HepG2 (cell line): ENCODE measurements around the gene FAH. TPM values are rescaled to one million over a fixed set of nuclear protein-coding genes. Genes with fewer than 3 reads are reported as not detected.

ENCODE experiments used
- BRF2 ChIP-seq: sonication (generic); formaldehyde crosslinking; IDR thresholded peaks from 2 replicates; pipeline ENCODE4 v1.8.1; 2022; ENCODE audit warnings: mild to moderate bottlenecking, missing genetic modification reagents
- ERF ChIP-seq: IDR thresholded peaks from 2 replicates; pipeline ENCODE4 v1.6.1; 2018; ENCODE audit warnings: missing biosample characterization, missing genetic modification reagents
- EZH2 ChIP-seq: conservative IDR thresholded peaks from 2 replicates; pipeline ENCODE4 v1.6.1; 2012; ENCODE audit warnings: mild to moderate bottlenecking, low read depth, low read length, moderate library complexity
- FOXO1 ChIP-seq: sonication (generic); formaldehyde crosslinking; IDR thresholded peaks from 2 replicates; pipeline ENCODE4 v1.4.0; 2020; ENCODE audit warnings: missing genetic modification reagents
- GTF3A ChIP-seq: sonication (generic); formaldehyde crosslinking; conservative IDR thresholded peaks from 2 replicates; pipeline ENCODE4 v1.4.0; 2020; ENCODE audit warnings: mild to moderate bottlenecking, missing genetic modification reagents
- HDAC2 ChIP-seq: sonication (generic); formaldehyde crosslinking; IDR thresholded peaks from 2 replicates; pipeline ENCODE4 v1.4.0; 2020; ENCODE audit warnings: missing genetic modification reagents
- MAF1 ChIP-seq: sonication (generic); formaldehyde crosslinking; IDR thresholded peaks from 2 replicates; pipeline ENCODE4 v1.5.0; 2020; ENCODE audit warnings: missing genetic modification reagents, borderline replicate concordance
- MAZ ChIP-seq, 2 experiments: sonication (generic) in 1 of 2; formaldehyde crosslinking in 1 of 2; IDR thresholded peaks; 2 replicates each; pipeline versions ENCODE4 v1.5.0 to v1.6.1; 2012 to 2020; ENCODE audit warnings: low read depth in 2 of 2, mild to moderate bottlenecking in 2 of 2, borderline replicate concordance in 1 of 2, improper control_type of control experiment in 1 of 2, low read length in 1 of 2, missing genetic modification reagents in 1 of 2, moderate library complexity in 1 of 2
- MEF2D ChIP-seq: sonication (generic); formaldehyde crosslinking; IDR thresholded peaks from 2 replicates; pipeline ENCODE4 v1.5.1; 2020; ENCODE audit warnings: mild to moderate bottlenecking, missing genetic modification reagents
- PHF20 ChIP-seq: sonication (generic); formaldehyde crosslinking; IDR thresholded peaks from 2 replicates; pipeline ENCODE4 v1.5.0; 2020; ENCODE audit warnings: mild to moderate bottlenecking, missing genetic modification reagents
- PRPF4 ChIP-seq: fragments of 200-400 bp; formaldehyde crosslinking; IDR thresholded peaks from 2 replicates; pipeline ENCODE4 v1.6.1; 2016; ENCODE audit warnings: low read length, low read depth; ENCODE audit not compliant: poor library complexity, severe bottlenecking
- RFX5 ChIP-seq: IDR thresholded peaks from 2 replicates; pipeline ENCODE4 v1.6.1; 2011; ENCODE audit warnings: low read depth, low read length, improper control_type of control experiment
- SAP130 ChIP-seq: IDR thresholded peaks from 2 replicates; pipeline ENCODE4 v1.6.1; 2016; ENCODE audit warnings: low read depth
- TERF1 ChIP-seq: sonication (generic); formaldehyde crosslinking; IDR thresholded peaks from 2 replicates; pipeline ENCODE4 v1.8.0; 2022; ENCODE audit warnings: mild to moderate bottlenecking, missing genetic modification reagents, moderate library complexity
- ZBTB20 ChIP-seq: sonication (generic); formaldehyde crosslinking; IDR thresholded peaks from 2 replicates; pipeline ENCODE4 v1.8.1; 2023; ENCODE audit warnings: missing genetic modification reagents, low read depth, mild to moderate bottlenecking, borderline replicate concordance
- ZBTB26 ChIP-seq: IDR thresholded peaks from 2 replicates; pipeline ENCODE4 v1.6.1; 2016; ENCODE audit warnings: missing compliant biosample characterization, missing genetic modification reagents, borderline replicate concordance
- ZBTB37 ChIP-seq: sonication (generic); formaldehyde crosslinking; IDR thresholded peaks from 2 replicates; pipeline ENCODE4 v1.4.0; 2020; ENCODE audit warnings: mild to moderate bottlenecking, missing genetic modification reagents
- ZFP37 ChIP-seq: sonication (generic); formaldehyde crosslinking; IDR thresholded peaks from 2 replicates; pipeline ENCODE4 v1.4.0; 2020; ENCODE audit warnings: missing genetic modification reagents, borderline replicate concordance
- ZFYVE20 ChIP-seq: sonication (generic); formaldehyde crosslinking; IDR thresholded peaks from 2 replicates; pipeline ENCODE4 v1.8.0; 2023; ENCODE audit warnings: low read depth, mild to moderate bottlenecking, moderate library complexity, missing genetic modification reagents, borderline replicate concordance
- ZNF34 ChIP-seq: sonication (generic); formaldehyde crosslinking; IDR thresholded peaks from 2 replicates; pipeline ENCODE4 v1.4.0; 2020; ENCODE audit warnings: mild to moderate bottlenecking, missing genetic modification reagents, borderline replicate concordance
- ZNF556 ChIP-seq: sonication (generic); formaldehyde crosslinking; IDR thresholded peaks from 2 replicates; pipeline ENCODE4 v1.4.0; 2020; ENCODE audit warnings: mild to moderate bottlenecking, missing genetic modification reagents, borderline replicate concordance
- ZNF557 ChIP-seq: sonication (generic); formaldehyde crosslinking; IDR thresholded peaks from 2 replicates; pipeline ENCODE4 v1.4.0; 2020; ENCODE audit warnings: missing genetic modification reagents
- ZNF670 ChIP-seq: sonication (generic); formaldehyde crosslinking; IDR thresholded peaks from 2 replicates; pipeline ENCODE4 v1.8.0; 2022; ENCODE audit warnings: mild to moderate bottlenecking, missing genetic modification reagents, borderline replicate concordance
- ZNF740 ChIP-seq: sonication (generic); formaldehyde crosslinking; IDR thresholded peaks from 2 replicates; pipeline ENCODE4 v1.4.0; 2020; ENCODE audit warnings: missing genetic modification reagents
- ZNF776 ChIP-seq: sonication (generic); formaldehyde crosslinking; IDR thresholded peaks from 2 replicates; pipeline ENCODE4 v1.4.0; 2020; ENCODE audit warnings: mild to moderate bottlenecking, missing genetic modification reagents
- polyA plus RNA-seq, 8 experiments: library from polyadenylated mRNA; depleted of rRNA in 3 of 8; stranded (reverse) in 7 of 8; unstranded in 1 of 8; fragments of >200 nt; fragmentation: Illumina TruSeq in 4 of 8; extraction: Trizol in 4 of 8; gene quantifications; 2 replicates each; pipeline versions ENCODE4 v1.2.1 to v1.2.3, GENCODE V29; 2011 to 2016; ENCODE audit warnings: low read depth in 4 of 8, missing spikeins in 1 of 8, mixed read lengths in 1 of 8; ENCODE audit not compliant: insufficient read depth in 1 of 8
- total RNA-seq, 5 experiments: library from RNA; depleted of rRNA; stranded (reverse); fragments of >200 nt; fragmentation: Illumina TruSeq; extraction: Trizol; gene quantifications; 2 replicates each; pipeline ENCODE4 v1.2.3, GENCODE V29; 2016; ENCODE audit warnings: low read depth in 1 of 5

The FAH gene
- total and polyA plus RNA-seq, 2 of the 13 experiments (the other 11 are each of a cell fraction or from before 2014, with no cell fraction given): 36.6 to 75.0 TPM

GRCh38 chr15:80173022-80173759 lies 20.4 kb downstream of the FAH start (continued):
- TF ChIP-seq FOXO1 (CRISPR knock-in tag) (peak; percentile 21; the same call in 1 of the 2 replicates), MEF2D (CRISPR knock-in tag) (no peak), ZBTB20 (no peak), ZNF776 (CRISPR knock-in tag) (peak; percentile 34; the same call in 1 of the 2 replicates), EZH2 (no peak), ZBTB26 (CRISPR knock-in tag) (no peak), ZBTB37 (CRISPR knock-in tag) (no peak), RFX5 (no peak), PRPF4 (no peak), MAF1 (CRISPR knock-in tag) (no peak), TERF1 (CRISPR knock-in tag) (no peak), ZNF670 (CRISPR knock-in tag) (no peak), ZNF556 (CRISPR knock-in tag) (no peak), SAP130 (CRISPR knock-in tag) (peak; percentile 49), ERF (CRISPR knock-in tag) (no peak), GTF3A (CRISPR knock-in tag) (no peak), MAZ (IDR thresholded peaks at IDR 0.05; ENCODE audit: borderline replicate concordance, low read depth, low read length) (no peak), MAZ (CRISPR knock-in tag; IDR thresholded peaks at IDR 0.05; ENCODE audit: low read depth) (no peak), ZNF557 (CRISPR knock-in tag) (no peak), ZFP37 (CRISPR knock-in tag) (peak; percentile 32; the same call in 1 of the 2 replicates), ZFYVE20 (CRISPR knock-in tag) (no peak), HDAC2 (CRISPR knock-in tag) (no peak), ZNF34 (no peak), BRF2 (no peak), PHF20 (CRISPR knock-in tag) (no peak), ZNF740 (CRISPR knock-in tag) (no peak)
